AG10803 (cell line): ENCODE measurements around the gene PABPC1L.
A peak's percentile ranks its signal among the peaks of the same experiment; 100 is the strongest.

Experiments used
- DNase-seq: peaks from one replicate; pipeline ENCODE4 v3.0.0; 2010; ENCODE audit warnings: low read depth
- H3K4me3 ChIP-seq: 2 replicates; pipeline ENCODE4 v1.5.1; 2011; ENCODE audit warnings: mild to moderate bottlenecking, low read length, control low read depth
- CTCF ChIP-seq: conservative IDR thresholded peaks from 2 replicates; pipeline ENCODE4 v1.5.1; 2011; ENCODE audit warnings: mild to moderate bottlenecking, low read length, control low read depth, inconsistent platforms

Gene PABPC1L

GRCh38 chr20:44954211-44954610, 44.4 kb downstream of the PABPC1L start:
- H3K4me3 ChIP-seq = no peak overlapping the region
- no peak for TF ChIP-seq CTCF
- DNase-seq = no peak

- TF ChIP-seq CTCF = no peak
- no peak overlapping the region for H3K4me3 ChIP-seq
- DNase-seq = no peak
Measured at GRCh38 chr20:44955270-44955669, 45.4 kb downstream of the PABPC1L start.

GRCh38 chr20:44956410-44956809, 46.5 kb downstream of the PABPC1L start:
- no peak overlapping the region for H3K4me3 ChIP-seq
- TF ChIP-seq CTCF = no peak
- DNase-seq = no peak

- TF ChIP-seq CTCF = no peak
- no peak overlapping the region for H3K4me3 ChIP-seq
- DNase-seq = no peak
Measured at GRCh38 chr20:44958276-44958675, 48.4 kb downstream of the PABPC1L start.

- H3K4me3 ChIP-seq = peak overlapping the region; percentile 81
- TF ChIP-seq CTCF = no peak
Measured at GRCh38 chr20:44959082-44959637, 49.3 kb downstream of the PABPC1L start.

GRCh38 chr20:44959638-44960102, 49.8 kb downstream of the PABPC1L start:
- peak; percentile 58 for DNase-seq
- peak; percentile 35 for TF ChIP-seq CTCF
- peak overlapping the region; percentile 81 for H3K4me3 ChIP-seq

More at GRCh38 chr20:44959082-44959637, 49.3 kb downstream of the PABPC1L start:
- DNase-seq = no peak

- peak within 1 kb of the TSS; percentile 81 for H3K4me3 ChIP-seq
- DNase-seq = peak; percentile 84
Measured at GRCh38 chr20:44960103-44960852, 50.4 kb downstream of the PABPC1L start, which contains the start of gene TOMM34. Gene TOMM34, minus strand, starts transcription at chr20:44960397. Its CDS starts 64 bp downstream, at chr20:44960333.

More at GRCh38 chr20:44960103-44960852, 50.4 kb downstream of the PABPC1L start, which contains the start of gene TOMM34:
- TF ChIP-seq CTCF = no peak
